ENCODE results near the gene ADORA1.

The ADORA1 gene

GRCh38 chr1:203162403-203162802, 34.9 kb downstream of the ADORA1 start:
- TF ChIP-seq, protein P1, sequence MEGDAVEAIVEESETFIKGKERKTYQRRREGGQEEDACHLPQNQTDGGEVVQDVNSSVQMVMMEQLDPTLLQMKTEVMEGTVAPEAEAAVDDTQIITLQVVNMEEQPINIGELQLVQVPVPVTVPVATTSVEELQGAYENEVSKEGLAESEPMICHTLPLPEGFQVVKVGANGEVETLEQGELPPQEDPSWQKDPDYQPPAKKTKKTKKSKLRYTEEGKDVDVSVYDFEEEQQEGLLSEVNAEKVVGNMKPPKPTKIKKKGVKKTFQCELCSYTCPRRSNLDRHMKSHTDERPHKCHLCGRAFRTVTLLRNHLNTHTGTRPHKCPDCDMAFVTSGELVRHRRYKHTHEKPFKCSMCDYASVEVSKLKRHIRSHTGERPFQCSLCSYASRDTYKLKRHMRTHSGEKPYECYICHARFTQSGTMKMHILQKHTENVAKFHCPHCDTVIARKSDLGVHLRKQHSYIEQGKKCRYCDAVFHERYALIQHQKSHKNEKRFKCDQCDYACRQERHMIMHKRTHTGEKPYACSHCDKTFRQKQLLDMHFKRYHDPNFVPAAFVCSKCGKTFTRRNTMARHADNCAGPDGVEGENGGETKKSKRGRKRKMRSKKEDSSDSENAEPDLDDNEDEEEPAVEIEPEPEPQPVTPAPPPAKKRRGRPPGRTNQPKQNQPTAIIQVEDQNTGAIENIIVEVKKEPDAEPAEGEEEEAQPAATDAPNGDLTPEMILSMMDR (IDR thresholded peaks at IDR 0.05; ENCODE audit: low read depth, low read length): no peak
- DNase-seq (ENCODE audit: extremely low read depth, low read depth): no peak

DNA sequence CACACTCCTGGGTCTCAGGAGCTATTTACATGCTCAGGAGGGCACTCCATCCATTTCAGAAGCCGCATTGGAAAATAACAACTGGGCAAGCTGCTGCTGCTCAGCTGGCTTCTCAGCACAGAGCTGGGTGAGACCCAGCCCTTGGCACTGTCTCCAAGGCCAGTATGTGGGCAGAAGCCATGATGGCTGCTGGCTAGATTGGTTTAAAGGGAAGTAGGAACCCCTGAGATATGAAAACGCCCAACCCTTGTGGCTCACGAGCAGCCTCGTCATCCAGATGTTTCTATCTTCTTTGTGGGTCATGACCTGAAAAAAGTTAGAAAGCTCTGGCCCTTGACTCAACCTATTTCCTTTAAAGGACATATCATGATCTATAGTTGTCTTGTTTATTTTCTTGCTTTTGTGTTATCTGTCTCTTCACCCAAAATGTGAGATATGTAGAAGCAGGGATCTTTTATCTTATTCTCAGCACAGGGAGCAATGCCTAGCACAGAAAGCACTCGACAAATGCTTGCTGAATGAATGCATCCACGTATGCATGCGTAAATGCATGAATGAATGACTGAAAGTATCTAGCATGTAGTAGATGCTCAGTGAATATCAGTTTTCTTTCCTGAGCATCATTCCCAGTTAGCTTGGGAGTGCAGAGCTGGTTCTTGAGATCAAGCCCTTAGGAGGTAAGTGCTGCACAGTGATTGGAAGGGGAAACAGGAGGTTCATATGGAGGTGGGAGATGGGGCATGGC, 36.5 kb downstream of the ADORA1 start:
- no peak for DNase-seq (ENCODE audit: extremely low read depth, low read depth)
- TF ChIP-seq, protein P1 (IDR thresholded peaks at IDR 0.05; ENCODE audit: low read depth, low read length): no peak

GRCh38 chr1:203165101-203165799, 37.7 kb downstream of the ADORA1 start:
- TF ChIP-seq, protein P1 (IDR thresholded peaks at IDR 0.05; ENCODE audit: low read depth, low read length): no peak
- no peak for DNase-seq (ENCODE audit: extremely low read depth, low read depth)

DNA sequence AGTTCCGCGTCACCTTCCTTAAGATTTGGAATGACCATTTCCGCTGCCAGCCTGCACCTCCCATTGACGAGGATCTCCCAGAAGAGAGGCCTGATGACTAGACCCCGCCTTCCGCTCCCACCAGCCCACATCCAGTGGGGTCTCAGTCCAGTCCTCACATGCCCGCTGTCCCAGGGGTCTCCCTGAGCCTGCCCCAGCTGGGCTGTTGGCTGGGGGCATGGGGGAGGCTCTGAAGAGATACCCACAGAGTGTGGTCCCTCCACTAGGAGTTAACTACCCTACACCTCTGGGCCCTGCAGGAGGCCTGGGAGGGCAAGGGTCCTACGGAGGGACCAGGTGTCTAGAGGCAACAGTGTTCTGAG, 38.3 kb downstream of the ADORA1 start:
- TF ChIP-seq, protein P1 (IDR thresholded peaks at IDR 0.05; ENCODE audit: low read depth, low read length): no peak
- no peak for DNase-seq (ENCODE audit: extremely low read depth, low read depth)

- DNase-seq (ENCODE audit: extremely low read depth, low read depth): no peak
- TF ChIP-seq, protein P1 (IDR thresholded peaks at IDR 0.05; ENCODE audit: low read depth, low read length): peak; percentile 7
Measured at GRCh38 chr1:203166192-203166940, 38.8 kb downstream of the ADORA1 start.

- DNase-seq (ENCODE audit: extremely low read depth, low read depth): no peak
Measured at GRCh38 chr1:203167026-203167912, 39.7 kb downstream of the ADORA1 start.

More at GRCh38 chr1:203167026-203167912, 39.7 kb downstream of the ADORA1 start:
- TF ChIP-seq, protein P1 (IDR thresholded peaks at IDR 0.05; ENCODE audit: low read depth, low read length): no peak

Data from AG09319 (cell line).